GM10847 (cell line): ENCODE measurements around the gene FAHD1.

Experiments used
- POLR2A ChIP-seq: IDR thresholded peaks from 2 replicates; pipeline ENCODE4 v1.6.1; 2011; ENCODE audit not compliant: insufficient read length; ENCODE audit errors: extremely low read depth

The FAHD1 gene

GRCh38 chr16:1820096-1820945 lies 6.7 kb upstream of the FAHD1 start:
- TF ChIP-seq POLR2A = no peak

DNA sequence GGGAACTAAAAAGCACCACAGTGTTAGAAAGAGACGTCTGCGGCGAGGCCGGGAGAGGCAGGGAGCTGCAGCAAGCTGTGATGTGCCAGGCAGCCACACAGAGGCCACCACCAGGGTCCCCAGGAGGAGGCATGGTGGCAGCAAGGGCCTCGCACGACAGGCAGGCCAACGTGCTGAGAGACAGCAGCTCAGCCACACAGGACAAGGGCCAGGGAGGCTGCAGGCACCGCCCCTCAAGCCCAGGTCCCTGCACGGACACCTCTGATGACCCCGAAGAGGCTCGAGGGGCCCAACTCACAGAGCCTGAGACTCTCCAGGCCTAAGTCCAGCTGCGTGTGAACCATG lies 6.1 kb upstream of the FAHD1 start:
- TF ChIP-seq POLR2A = no peak

- TF ChIP-seq POLR2A = no peak
These were observed 5.0 kb upstream of the FAHD1 start for GRCh38 chr16:1821861-1822611.

DNA sequence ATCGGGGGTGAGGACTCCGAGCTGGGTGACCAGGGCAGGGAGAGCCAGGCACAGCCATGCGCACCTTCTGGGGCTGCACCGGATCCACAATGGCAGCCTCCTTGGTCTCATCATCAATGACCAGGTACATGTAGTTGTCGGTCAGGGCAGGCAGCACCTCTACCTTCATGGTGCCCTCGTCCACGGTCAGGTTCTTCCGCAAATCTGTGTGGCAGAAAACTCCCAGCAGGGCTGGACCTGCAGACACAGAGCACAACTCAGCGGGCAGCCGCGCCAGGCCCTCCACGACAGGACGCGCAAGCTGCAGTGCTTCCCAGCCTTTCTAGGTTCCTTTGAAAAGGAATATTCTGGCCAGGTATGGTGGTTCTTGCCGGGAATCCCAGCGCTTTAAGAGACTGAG lies 4.2 kb upstream of the FAHD1 start:
- no peak for TF ChIP-seq POLR2A

DNA sequence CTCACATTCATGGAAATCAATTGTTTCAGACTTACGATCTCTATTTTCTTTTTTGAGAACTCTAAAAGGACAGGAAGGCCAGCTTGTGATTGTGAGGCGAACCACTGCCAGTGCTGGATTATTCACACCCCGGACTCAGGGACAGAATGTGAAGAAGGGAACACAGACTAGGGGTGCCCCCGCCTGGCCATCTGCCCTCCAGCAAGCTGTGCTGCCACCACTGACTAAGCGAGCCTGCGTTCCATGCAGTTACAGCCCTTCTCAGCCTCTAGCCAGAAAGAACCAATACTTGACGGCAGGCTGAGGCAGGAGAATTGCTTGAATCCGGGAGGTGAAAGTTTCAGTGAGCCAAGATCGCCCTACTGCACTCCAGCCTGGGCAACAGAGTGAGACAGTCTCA lies 3.2 kb upstream of the FAHD1 start:
- no peak for TF ChIP-seq POLR2A

DNA sequence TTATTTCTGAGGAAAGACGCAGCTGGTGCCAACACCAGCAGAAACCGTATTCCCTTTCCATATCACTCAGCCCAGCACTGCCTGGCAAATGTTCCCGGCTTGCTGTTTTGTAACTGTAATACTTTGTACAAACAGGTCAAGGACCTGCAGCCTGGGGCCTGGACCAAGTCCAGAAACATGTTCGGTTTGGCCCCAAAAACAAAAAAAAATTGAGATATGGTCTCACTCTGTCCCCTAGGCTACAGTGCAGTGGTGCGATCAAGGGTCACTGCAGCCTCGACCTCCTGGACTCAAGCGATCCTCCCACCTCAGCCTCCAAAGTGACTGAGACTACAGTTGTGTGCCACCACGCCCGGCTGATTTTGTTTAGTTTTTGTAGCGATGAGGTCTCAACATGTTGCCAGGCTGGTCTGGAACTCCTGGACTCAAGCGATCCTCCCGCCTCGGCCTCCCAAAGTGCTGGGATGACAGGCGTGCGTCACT lies 1.6 kb upstream of the FAHD1 start:
- TF ChIP-seq POLR2A = no peak

DNA sequence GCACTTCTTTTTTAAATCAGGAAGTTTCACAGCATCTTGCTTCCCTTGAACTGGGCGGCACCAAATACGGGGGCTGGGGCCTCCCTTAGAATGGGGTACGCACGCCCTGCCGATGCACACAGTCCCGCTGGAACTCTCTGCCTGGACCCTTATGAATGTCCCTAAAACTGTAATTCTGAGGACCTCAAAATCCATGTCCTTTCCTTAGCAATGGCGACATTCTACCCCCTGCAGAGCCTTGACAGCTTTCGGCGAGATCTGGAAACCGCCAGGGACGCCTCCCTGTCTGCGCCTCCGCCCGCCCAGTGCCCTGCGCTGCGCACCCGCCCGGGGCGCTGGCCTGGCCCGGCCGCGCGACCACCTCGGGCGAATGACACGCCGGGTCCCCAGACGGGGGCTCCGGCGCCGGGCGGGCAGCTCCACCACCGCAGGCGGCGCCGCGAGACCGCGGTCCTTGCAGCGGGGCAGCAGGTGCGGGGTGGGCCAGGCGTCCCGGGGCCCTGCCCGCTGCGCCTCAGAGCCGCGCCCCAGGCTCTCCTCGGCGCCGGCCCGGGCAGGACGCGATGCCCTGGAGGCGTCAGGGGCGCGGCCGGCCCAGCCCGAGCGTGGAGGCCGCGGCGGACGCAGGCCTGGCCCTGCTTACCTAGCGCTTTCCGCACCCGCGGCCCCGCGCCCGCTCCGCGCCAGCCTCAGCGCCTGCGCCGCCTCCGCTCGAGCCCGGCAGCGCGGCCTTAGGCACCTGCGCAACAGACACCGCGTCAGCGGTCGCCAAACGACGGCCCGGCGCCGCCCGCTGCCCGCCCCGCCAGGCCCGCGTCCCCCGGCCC lies 929 bp upstream of the FAHD1 start:
- no peak for TF ChIP-seq POLR2A

DNA sequence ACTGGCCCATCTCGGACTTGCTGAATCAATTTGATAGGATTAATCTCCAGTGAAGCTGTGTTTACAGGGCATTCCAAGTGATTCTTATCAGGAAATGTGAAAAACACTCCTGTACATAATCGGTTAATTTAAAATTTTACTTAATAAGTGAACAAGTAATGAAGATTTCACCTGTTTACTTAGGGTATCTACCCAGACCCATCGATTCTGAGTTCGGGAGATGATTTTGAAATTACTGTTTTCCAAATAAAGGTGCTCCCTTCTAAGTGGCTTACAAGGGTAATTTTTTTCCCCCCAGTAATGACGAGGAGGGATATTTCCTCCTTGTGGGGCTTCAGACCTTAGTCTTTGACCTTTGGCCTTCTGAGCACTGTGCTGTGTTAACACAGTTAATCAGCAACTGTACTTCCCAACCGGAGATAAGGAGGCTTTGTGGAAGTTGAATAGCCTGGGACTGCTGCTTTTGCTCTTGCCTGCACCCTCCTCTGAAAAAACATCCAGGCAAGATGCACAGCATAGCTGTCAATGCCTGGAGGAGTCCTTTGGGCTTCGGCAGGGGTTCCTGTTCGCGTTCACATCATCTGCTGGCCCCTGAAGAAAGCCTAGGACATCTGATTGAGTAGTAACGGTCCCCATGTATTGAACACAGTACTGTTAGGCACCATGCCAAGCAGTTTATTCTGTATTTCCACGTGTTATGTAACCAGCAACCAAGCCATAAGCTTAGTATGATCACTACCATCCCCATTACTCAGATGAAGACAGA lies 1.8 kb downstream of the FAHD1 start:
- TF ChIP-seq POLR2A = no peak

- no peak for TF ChIP-seq POLR2A
These were observed 3.2 kb downstream of the FAHD1 start for GRCh38 chr16:1830213-1830612.

GRCh38 chr16:1831186-1832075 lies 4.4 kb downstream of the FAHD1 start:
- TF ChIP-seq POLR2A = no peak

DNA sequence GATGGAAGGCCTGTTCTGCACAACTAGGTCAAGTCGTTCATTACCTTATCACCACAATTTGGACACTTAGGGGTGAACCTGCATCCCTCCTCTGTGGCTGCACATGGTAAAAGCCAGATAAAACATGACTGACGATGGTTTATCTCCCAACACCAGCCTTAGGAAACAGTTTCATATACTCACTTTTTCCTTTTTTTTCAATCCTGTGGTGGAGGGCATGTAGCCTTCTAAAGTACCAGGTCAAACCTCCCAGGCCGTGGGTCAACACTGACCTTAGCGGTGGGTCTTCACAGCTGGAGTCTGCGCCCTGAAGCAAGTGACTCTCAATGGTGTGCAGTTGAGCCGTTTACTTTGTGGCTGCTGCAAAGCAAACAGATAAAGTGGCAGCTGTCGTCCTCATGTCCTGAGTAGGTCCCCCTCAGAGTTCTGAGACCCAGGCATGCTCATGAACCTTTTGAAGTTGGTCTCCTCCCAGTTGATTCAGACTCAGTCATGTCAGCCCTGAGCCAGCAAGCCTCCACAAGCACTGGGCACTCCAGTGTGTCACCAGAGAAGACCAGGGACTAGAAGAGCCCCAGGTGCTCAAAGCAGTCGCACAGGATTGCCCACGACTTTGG lies 5.9 kb downstream of the FAHD1 start:
- TF ChIP-seq POLR2A = no peak

- no peak for TF ChIP-seq POLR2A
These were observed 7.1 kb downstream of the FAHD1 start for GRCh38 chr16:1834096-1834495.

- no peak for TF ChIP-seq POLR2A
These were observed 12.5 kb downstream of the FAHD1 start for GRCh38 chr16:1839554-1839953.
